22Rv1 (cell line): Measurements from ENCODE around the gene STX18.

ENCODE experiments used
- H3K27ac ChIP-seq: fragments of 450-650 bp; 2 replicates; pipeline ENCODE4 v1.5.1; 2017
- CTCF ChIP-seq: fragments of 450-650 bp; IDR thresholded peaks from 2 replicates; pipeline ENCODE4 v1.5.1; 2017; ENCODE audit warnings: mild to moderate bottlenecking
- ZFX ChIP-seq: fragments of 450-650 bp; IDR thresholded peaks from 2 replicates; pipeline ENCODE4 v1.6.1; 2017; ENCODE audit warnings: antibody characterized with exemption, borderline replicate concordance

Gene STX18

GRCh38 chr4:4549534-4549933, 7.7 kb upstream of the STX18 start:
- no peak overlapping the region for H3K27ac ChIP-seq
- no peak for TF ChIP-seq CTCF
- TF ChIP-seq ZFX = no peak

GRCh38 chr4:4542774-4543485, 1.1 kb upstream of the STX18 start:
- no peak for TF ChIP-seq ZFX
- TF ChIP-seq CTCF = no peak
- peak overlapping the region; percentile 82 for H3K27ac ChIP-seq

GRCh38 chr4:4541040-4541631, 712 bp downstream of the STX18 start:
- TF ChIP-seq CTCF (no peak), ZFX (no peak)
- peak overlapping the region; percentile 82 for H3K27ac ChIP-seq

GRCh38 chr4:4539481-4539880, 2.4 kb downstream of the STX18 start:
- no peak overlapping the region for H3K27ac ChIP-seq
- no peak for TF ChIP-seq CTCF
- no peak for TF ChIP-seq ZFX

GRCh38 chr4:4535590-4535989, 6.3 kb downstream of the STX18 start:
- H3K27ac ChIP-seq = no peak overlapping the region
- TF ChIP-seq CTCF (no peak), ZFX (no peak)

GRCh38 chr4:4534515-4535145, 7.2 kb downstream of the STX18 start:
- no peak overlapping the region for H3K27ac ChIP-seq
- TF ChIP-seq ZFX = no peak
- TF ChIP-seq CTCF = no peak

GRCh38 chr4:4533461-4534169, 8.2 kb downstream of the STX18 start:
- no peak overlapping the region for H3K27ac ChIP-seq
- TF ChIP-seq ZFX (no peak), CTCF (no peak)
